GM10266 (cell line): ENCODE data around the gene ARHGDIB.

Experiments used
- DNase-seq: peaks from one replicate; pipeline ENCODE4 v3.0.0; 2012; ENCODE audit errors: extremely low spot score
- TF ChIP-seq, protein P1 (sequence below): IDR thresholded peaks from 2 replicates; pipeline ENCODE4 v1.5.1; 2012; ENCODE audit warnings: mild to moderate bottlenecking, low read depth; ENCODE audit not compliant: control insufficient read depth, insufficient read depth; ENCODE audit errors: missing control alignments

The ARHGDIB gene

DNA sequence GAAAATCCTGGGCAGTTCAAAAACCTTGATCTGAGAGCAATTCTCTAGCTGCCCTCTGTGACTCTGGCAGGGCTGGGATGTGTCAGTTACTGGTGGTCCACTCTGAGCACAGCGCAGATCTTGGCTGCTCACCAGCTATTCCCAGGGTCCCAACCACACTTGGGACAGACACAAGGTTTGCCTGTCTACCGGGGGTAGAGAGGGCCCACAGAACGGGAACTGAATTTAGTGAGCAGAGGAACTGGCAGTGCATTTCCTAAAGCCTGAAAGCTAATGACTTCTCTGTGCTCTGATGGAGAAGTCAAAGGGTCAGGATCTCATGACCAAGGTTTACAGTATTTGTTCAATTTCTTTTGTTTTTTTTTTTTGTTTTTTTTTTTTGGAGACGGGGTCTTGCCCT is 14.1 kb upstream of the ARHGDIB start:
- DNase-seq, result no peak
- TF ChIP-seq, protein P1, sequence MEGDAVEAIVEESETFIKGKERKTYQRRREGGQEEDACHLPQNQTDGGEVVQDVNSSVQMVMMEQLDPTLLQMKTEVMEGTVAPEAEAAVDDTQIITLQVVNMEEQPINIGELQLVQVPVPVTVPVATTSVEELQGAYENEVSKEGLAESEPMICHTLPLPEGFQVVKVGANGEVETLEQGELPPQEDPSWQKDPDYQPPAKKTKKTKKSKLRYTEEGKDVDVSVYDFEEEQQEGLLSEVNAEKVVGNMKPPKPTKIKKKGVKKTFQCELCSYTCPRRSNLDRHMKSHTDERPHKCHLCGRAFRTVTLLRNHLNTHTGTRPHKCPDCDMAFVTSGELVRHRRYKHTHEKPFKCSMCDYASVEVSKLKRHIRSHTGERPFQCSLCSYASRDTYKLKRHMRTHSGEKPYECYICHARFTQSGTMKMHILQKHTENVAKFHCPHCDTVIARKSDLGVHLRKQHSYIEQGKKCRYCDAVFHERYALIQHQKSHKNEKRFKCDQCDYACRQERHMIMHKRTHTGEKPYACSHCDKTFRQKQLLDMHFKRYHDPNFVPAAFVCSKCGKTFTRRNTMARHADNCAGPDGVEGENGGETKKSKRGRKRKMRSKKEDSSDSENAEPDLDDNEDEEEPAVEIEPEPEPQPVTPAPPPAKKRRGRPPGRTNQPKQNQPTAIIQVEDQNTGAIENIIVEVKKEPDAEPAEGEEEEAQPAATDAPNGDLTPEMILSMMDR, result no peak

DNA sequence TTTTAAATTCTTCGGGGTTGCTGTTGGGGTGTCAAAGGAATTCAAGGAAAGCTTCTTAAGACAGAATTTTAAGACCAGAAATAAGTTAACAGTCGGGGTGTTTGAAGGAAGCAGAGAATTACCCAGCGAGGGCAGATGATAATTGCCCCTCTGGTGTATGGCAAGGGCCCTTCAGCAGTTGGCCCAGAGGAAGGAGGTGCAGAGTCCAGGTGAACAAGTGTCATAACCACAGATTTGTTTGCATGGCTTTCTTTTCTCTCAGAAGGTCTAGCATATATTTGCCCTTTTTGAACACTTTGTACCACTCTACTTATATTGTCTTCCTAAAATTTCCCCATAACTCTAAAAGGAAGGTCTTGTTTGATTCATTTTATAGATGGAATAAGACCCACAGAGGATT is 13.2 kb upstream of the ARHGDIB start:
- no peak for DNase-seq

DNA sequence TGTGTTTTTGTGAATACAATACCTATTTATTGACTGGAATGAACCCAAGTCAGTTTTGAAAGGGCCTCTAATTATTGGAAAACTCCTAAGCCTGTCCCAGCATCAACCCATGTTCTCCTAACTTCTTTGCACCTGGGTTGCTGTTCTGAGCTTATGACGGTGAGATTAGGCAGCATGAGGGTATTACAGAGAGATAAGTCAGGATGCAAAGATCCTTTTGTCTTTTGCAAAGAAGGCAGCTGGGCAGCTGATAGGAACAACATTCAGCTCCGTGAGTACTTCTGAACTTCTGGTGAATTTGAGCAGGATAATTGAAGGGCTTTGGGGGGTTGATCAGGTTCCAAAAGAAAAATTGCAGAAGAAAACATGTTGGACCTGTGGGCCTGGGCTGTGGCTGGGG is 11.4 kb upstream of the ARHGDIB start, which contains the start of gene PDE6H:
TSS of gene PDE6H (plus strand) at position 227 of the 400 bp plus-strand sequence. CDS start 4,971 bp downstream, outside the sequence.
- no peak for DNase-seq
- TF ChIP-seq, protein P1, result no peak

More for the DNA sequence above, 13.2 kb upstream of the ARHGDIB start:
- TF ChIP-seq, protein P1, result no peak

DNA sequence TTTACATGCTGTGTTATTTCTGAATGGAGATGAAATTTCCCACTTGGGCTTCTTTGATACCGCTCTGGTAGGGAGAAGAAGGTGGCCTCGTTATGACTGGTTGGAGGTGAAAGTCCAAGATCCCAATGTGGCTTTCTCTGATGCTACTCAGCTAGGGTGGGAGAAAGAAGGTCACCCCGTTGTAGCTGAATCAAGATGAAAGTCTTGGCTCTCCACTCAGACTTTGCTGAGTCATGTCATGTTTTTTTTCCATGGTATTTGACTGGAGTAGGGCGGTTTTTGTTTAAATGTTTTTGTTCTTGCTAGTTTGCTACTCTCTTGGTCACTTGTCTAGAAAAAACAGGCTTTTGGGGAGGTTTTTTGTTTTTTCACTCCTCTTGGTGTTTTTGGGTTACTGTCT is 9.1 kb upstream of the ARHGDIB start:
- TF ChIP-seq, protein P1, result no peak
- DNase-seq, result no peak

DNA sequence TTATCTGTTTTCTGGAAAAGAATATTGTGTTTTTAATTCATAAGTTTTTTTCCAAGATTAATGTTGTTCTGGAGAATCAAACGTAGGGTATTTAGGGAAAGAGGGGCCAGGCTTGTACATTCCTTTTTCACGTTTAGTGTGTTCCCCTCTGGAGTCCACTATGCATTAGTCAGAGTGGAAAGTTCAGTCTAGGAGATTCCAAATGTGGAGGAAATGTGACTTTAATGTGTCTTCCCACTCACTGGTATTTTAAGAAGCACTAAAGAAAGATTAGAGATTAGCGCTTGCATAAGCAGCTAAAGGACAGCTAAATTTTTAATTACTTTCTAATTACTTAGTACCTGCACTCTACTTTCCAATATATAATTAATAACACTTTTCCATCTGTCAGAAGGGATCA is 7.1 kb upstream of the ARHGDIB start:
- no peak for DNase-seq
- TF ChIP-seq, protein P1, result no peak

DNA sequence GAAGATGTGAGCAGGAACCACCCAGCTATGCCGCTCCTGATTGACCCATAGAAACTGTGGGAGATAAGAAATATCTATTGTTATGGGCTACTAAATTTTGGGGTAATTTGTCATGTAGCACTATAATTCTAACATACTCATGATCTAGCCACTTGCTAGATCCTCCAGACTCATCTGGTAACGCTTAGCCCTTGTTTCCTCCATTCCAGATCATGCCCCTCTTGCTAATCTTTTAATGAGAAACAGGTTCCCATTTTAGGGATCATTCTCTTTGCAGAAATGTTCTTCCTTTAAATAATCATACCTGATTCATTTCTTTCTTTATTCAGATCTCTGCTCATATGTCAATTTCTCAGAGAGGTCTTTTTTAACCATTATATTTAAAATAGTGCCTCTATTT is 3.8 kb upstream of the ARHGDIB start:
- no peak for DNase-seq
- TF ChIP-seq, protein P1, result no peak

DNA sequence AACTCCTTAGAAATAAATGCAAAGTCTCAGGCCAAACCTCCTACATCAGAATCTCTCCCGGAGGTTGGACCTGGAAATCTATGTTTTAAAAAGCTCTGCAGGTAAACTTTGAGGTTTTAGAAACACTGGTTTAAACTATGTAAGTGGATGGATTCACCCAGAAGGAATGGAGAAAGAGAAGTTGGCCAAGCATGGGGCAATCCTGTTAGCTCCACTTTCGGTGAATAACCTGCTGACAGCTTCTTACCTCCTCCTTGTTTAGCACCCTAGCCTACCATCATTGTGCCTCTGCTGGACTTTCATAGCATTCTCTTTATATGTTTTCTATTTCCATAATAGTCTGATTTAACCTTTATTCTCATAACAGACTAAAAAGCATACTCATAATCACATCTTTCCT is 3.0 kb upstream of the ARHGDIB start:
- no peak for DNase-seq
- TF ChIP-seq, protein P1, result no peak

DNA sequence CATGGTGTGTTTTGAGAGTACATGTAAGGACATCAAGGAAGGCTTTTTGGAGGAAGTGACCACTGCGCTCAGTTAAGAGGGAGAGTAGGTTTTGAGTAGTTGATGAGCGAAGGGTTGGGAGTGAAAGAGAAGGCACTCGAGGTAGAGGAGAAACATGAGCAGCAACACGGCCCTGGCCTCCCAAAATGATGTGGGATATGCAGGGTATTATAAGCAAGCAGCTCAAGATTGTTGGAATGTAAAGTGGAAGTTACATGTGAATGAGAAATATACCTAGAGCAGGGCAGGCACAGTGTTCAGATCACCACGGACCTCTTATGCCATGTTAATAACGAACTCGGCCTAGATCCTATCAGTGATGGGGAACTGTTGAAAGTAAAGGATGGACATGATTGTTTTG is 2.1 kb upstream of the ARHGDIB start:
- no peak for DNase-seq
- TF ChIP-seq, protein P1, result no peak
